DMS114 treated with DMSO at 0.1 percent for 48 hours (cell line): ENCODE results near the gene RAB11FIP5.

Experiments used
- DNase-seq: peaks from one replicate; lab custom pipeline; 2025; ENCODE audit not compliant: unreplicated experiment; lab: John Stamatoyannopoulos, UW

The RAB11FIP5 gene

GRCh38 chr2:73035899-73036711 is 76.6 kb downstream of the RAB11FIP5 start:
- no peak for DNase-seq

- DNase-seq: no peak
Measured at GRCh38 chr2:73034661-73035375, 77.9 kb downstream of the RAB11FIP5 start.

GRCh38 chr2:73033766-73034381 is 78.9 kb downstream of the RAB11FIP5 start:
- no peak for DNase-seq

- no peak for DNase-seq
Measured at GRCh38 chr2:73033142-73033765, 79.5 kb downstream of the RAB11FIP5 start.

GRCh38 chr2:73032702-73033097 is 80.0 kb downstream of the RAB11FIP5 start:
- DNase-seq: no peak

GRCh38 chr2:73031725-73032701 is 80.7 kb downstream of the RAB11FIP5 start:
- DNase-seq: no peak

- DNase-seq: no peak
Measured at GRCh38 chr2:73031095-73031678, 81.6 kb downstream of the RAB11FIP5 start.

GRCh38 chr2:73028841-73029240 is 83.9 kb downstream of the RAB11FIP5 start:
- DNase-seq: no peak

GRCh38 chr2:73027340-73027739 is 85.4 kb downstream of the RAB11FIP5 start:
- DNase-seq: no peak

GRCh38 chr2:73023497-73023896 is 89.3 kb downstream of the RAB11FIP5 start:
- DNase-seq: no peak
